Brain microvascular endothelial cell (primary cell): ENCODE measurements around the gene ZFYVE9.
"Not testable (repeated sequence)": the region's sequence is repeated elsewhere in the genome, so short reads cannot be mapped to it uniquely, and the experiment has no call there.

Experiments
- DNase-seq: peaks from one replicate; pipeline ENCODE4 v3.0.0-alpha.2; 2020
- H3K27ac ChIP-seq: fragments of 250-450 bp; sonication (Bioruptor Pico); 2 replicates; pipeline ENCODE4 v1.5.1; 2020; ENCODE audit warnings: mild to moderate bottlenecking, moderate library complexity
- H3K27me3 ChIP-seq: fragments of 250-450 bp; sonication (Bioruptor Pico); replicated peaks from 2 replicates; pipeline ENCODE4 v1.5.1; 2020; ENCODE audit warnings: mild to moderate bottlenecking
- H3K36me3 ChIP-seq: fragments of 250-450 bp; sonication (Bioruptor Pico); replicated peaks from 2 replicates; pipeline ENCODE4 v1.5.1; 2020; ENCODE audit warnings: mild to moderate bottlenecking
- H3K4me3 ChIP-seq: 2 replicates; pipeline ENCODE4 v1.5.1; 2011; ENCODE audit warnings: low read depth, mild to moderate bottlenecking, control low read depth, low read length, moderate library complexity
- CTCF ChIP-seq: IDR thresholded peaks from 2 replicates; pipeline ENCODE4 v1.5.1; 2011; ENCODE audit warnings: low read depth, mild to moderate bottlenecking, moderate library complexity, low read length, control low read depth, inconsistent platforms; ENCODE audit errors: missing control alignments
- in situ Hi-C: cut with HindIII; loops from 2 replicates; pipeline ENCODE4 v1.10.0; 2017; ENCODE audit warnings: low sequenced_read_pairs, low pct_ligation_motif_present

ZFYVE9 gene

GRCh38 chr1:52192436-52192835 lies 50.5 kb downstream of the ZFYVE9 start:
- no peaks in the 10 kb centered on the region for H3K36me3 ChIP-seq
- in situ Hi-C loops = no loop called here
- no peak overlapping the region for H3K4me3 ChIP-seq
- no peak overlapping the region for H3K27ac ChIP-seq
- DNase-seq = no peak
- H3K27me3 ChIP-seq = no peaks in the 10 kb centered on the region
- no peak for TF ChIP-seq CTCF

GRCh38 chr1:52193985-52194384 lies 52.1 kb downstream of the ZFYVE9 start:
- in situ Hi-C loops = no loop called here
- Histone ChIP-seq H3K36me3 (no peaks in the 10 kb centered on the region), H3K27me3 (no peaks in the 10 kb centered on the region), H3K27ac (no peak overlapping the region), H3K4me3 (no peak overlapping the region)
- DNase-seq = no peak
- no peak for TF ChIP-seq CTCF

- no peak overlapping the region for H3K4me3 ChIP-seq
- H3K27me3 ChIP-seq = no peaks in the 10 kb centered on the region
- H3K27ac ChIP-seq = no peak overlapping the region
- DNase-seq = no peak
- no peaks in the 10 kb centered on the region for H3K36me3 ChIP-seq
- no peak for TF ChIP-seq CTCF
- in situ Hi-C loops = no loop called here
Observed at GRCh38 chr1:52195161-52195560, 53.3 kb downstream of the ZFYVE9 start.

GRCh38 chr1:52203935-52204625 lies 62.2 kb downstream of the ZFYVE9 start:
- TF ChIP-seq CTCF = no peak
- Histone ChIP-seq H3K27ac (no peak overlapping the region), H3K36me3 (no peaks in the 10 kb centered on the region), H3K4me3 (no peak overlapping the region), H3K27me3 (no peaks in the 10 kb centered on the region)
- DNase-seq = no peak
- in situ Hi-C loops = no loop called here

- in situ Hi-C loops = no loop called here
- TF ChIP-seq CTCF = no peak
- H3K27me3 ChIP-seq = no peaks in the 10 kb centered on the region
- H3K27ac ChIP-seq = no peak overlapping the region
- no peak overlapping the region for H3K4me3 ChIP-seq
- H3K36me3 ChIP-seq = no peaks in the 10 kb centered on the region
- no peak for DNase-seq
Observed at GRCh38 chr1:52204696-52205095, 62.8 kb downstream of the ZFYVE9 start.

DNA sequence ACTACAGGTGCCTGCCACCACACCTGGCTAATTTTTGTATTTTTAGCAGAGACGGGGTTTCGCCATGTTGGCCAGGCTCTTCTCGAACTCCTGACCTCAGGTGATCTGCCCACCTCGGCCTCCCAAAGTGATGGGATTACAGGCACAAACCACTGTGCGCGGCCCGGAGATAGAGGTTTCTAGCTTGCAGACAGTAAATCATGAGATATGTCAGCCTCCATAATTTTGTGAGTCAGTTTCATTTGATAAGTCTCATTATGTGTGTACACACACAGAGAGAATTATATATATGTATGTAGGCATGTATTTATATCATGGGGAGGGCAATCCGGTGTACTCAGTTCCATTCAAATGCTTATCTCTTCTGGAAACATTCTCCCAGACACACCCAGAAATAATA lies 64.8 kb downstream of the ZFYVE9 start:
- H3K27ac ChIP-seq, H3K36me3 ChIP-seq, H3K27me3 ChIP-seq, in situ Hi-C loops, H3K4me3 ChIP-seq, DNase-seq: not testable (repeated sequence)
